ENCODE data around the gene LYPD5.
A peak's percentile ranks its signal among the peaks of the same experiment; 100 is the strongest.

The LYPD5 gene

DNA sequence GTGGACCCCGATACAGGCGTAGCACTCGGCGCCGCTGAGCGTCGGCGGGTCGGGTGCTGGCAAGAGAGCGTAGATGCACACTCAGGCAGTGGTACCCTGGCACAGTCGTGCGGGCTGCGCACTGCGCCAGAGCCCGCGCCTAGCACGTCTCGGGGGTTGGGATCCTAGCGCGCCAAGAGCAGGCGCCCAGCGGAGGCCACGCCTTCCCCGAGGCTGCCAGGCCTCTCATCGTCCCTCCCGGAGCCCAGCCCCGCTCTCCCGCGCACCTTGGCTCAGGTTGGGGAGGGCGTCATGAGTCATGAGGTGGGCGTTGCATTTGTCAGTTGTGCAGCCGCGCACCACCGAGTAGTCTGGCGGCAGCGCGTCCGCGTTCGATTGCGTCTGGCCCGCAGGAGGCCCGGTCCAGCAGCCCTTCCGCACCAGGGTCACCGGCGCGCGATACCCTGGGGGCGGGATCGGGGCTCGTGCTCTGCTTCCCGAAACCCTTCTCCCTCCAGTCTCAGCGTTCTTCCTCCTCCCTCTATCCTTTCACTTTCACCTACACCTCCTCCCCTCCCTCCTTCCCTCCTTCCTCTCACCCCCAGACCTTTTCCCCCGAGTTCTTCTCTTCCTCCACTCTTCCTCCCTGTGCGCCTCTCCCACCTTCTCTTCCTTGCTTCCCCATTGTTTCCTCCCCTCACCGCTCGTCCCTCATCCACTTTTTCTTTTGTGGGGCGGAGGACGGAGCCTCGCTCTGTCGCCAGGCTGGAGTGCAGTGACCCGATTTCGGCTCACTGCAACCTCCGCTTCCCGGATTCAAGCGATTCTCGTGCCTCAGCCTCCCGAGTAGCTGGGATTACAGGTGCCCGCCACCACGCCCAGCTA, 3.5 kb downstream of the LYPD5 start:
- TF ChIP-seq, protein P1, sequence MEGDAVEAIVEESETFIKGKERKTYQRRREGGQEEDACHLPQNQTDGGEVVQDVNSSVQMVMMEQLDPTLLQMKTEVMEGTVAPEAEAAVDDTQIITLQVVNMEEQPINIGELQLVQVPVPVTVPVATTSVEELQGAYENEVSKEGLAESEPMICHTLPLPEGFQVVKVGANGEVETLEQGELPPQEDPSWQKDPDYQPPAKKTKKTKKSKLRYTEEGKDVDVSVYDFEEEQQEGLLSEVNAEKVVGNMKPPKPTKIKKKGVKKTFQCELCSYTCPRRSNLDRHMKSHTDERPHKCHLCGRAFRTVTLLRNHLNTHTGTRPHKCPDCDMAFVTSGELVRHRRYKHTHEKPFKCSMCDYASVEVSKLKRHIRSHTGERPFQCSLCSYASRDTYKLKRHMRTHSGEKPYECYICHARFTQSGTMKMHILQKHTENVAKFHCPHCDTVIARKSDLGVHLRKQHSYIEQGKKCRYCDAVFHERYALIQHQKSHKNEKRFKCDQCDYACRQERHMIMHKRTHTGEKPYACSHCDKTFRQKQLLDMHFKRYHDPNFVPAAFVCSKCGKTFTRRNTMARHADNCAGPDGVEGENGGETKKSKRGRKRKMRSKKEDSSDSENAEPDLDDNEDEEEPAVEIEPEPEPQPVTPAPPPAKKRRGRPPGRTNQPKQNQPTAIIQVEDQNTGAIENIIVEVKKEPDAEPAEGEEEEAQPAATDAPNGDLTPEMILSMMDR (IDR thresholded peaks at IDR 0.05), result no peak
- Histone ChIP-seq H3K4me3 (peak overlapping the region; percentile 38 to 46), H3K27me3 (peaks cover 0 to 58% of the 10 kb centered on the region in 2 donors), H3K4me1 (peaks cover 0 to 13% (median 6%) of the 10 kb centered on the region in 4 donors), H3K9me3 (no peaks in the 10 kb centered on the region), H3K27ac (no peak overlapping the region), H3K36me3 (no peaks in the 10 kb centered on the region)
- no peak for DNase-seq
- intact Hi-C loops (cut with DNase I; ENCODE audit: low total_unique reads), result no loop called here

DNA sequence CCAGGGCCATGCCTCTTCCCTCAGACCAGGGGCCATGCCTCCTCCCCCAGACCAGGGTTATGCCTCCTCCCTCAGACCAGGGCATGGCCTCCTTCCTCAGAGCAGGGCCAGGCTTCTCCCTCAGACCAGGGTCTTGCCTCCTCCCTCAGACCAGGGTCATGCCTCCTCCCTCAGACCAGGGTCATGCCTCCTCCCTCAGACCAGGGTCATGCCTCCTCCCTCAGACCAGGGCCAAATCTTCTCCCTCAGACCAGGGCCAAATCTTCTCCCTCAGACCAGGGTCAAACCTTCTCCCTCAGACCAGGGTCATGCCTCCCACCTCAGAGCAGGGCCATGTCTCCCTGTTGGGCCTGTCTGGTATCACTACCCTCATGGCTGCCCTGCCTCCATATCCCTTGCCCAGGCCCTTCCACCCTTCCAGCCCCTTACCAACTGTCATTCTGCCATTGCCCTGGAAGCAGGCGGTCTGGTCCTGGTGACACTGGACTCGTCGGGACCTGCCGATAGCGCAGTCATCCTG, 4.2 kb downstream of the LYPD5 start:
- TF ChIP-seq, protein P1 (IDR thresholded peaks at IDR 0.05), result no peak
- Histone ChIP-seq H3K36me3 (no peaks in the 10 kb centered on the region), H3K27me3 (peaks cover 0 to 54% of the 10 kb centered on the region in 2 donors), H3K9me3 (no peaks in the 10 kb centered on the region), H3K27ac (no peak overlapping the region), H3K4me3 (peak overlapping the region; percentile 38 to 46), H3K4me1 (peaks cover 0 to 13% (median 6%) of the 10 kb centered on the region in 4 donors)
- no peak for DNase-seq
- intact Hi-C loops (cut with DNase I; ENCODE audit: low total_unique reads), result no loop called here

DNA sequence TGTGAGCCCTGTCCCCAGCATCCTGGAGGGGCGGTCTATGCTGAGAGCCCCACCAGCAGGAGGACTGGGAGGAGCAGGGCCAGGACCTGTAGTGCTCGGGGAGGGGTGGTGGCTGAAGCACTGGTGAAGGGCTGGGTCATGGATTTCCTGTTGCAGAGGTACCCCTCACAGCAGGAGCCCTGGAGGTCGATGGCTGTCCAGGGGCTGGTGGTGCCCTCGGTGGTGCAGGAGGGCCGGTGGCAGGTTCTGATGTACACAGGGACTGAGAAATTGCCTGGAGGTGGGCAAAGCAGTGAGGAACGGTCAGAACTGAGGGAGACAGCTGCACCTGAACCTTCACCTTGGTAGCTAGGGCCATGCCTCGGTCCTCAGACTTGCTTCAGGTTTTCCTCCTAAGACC, 4.7 kb downstream of the LYPD5 start:
- TF ChIP-seq, protein P1 (IDR thresholded peaks at IDR 0.05), result no peak
- H3K27me3 ChIP-seq, result peaks cover 0 to 55% of the 10 kb centered on the region in 2 donors
- peak in 1 of 2 donors; percentile 46 for DNase-seq
- intact Hi-C loops (cut with DNase I; ENCODE audit: low total_unique reads), result no loop called here
- peaks cover 0 to 13% (median 6%) of the 10 kb centered on the region in 4 donors for H3K4me1 ChIP-seq
- H3K4me3 ChIP-seq, result no peak overlapping the region
- H3K9me3 ChIP-seq, result no peaks in the 10 kb centered on the region
- H3K36me3 ChIP-seq, result no peaks in the 10 kb centered on the region
- H3K27ac ChIP-seq, result no peak overlapping the region

DNA sequence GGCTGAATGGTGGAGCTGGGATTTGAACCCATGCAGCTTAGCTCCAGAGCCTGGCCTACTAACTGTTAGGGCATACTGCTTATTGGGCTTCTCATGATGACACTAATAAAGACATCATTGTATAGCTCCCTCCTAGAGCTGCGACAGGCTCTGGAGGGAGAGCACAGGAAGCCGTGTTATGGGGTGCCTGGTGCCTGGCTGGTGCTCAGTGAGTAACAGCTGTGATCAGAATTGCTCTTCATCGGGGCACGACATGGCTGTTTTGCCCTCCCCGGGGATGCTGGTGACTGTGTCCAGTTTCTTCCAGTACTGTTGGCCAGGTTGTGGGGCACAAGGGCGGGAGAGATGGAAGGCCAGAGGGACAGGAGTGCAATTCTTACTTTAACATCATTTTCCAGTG, 5.1 kb downstream of the LYPD5 start:
- H3K9me3 ChIP-seq, result no peaks in the 10 kb centered on the region
- H3K36me3 ChIP-seq, result no peaks in the 10 kb centered on the region
- intact Hi-C loops (cut with DNase I; ENCODE audit: low total_unique reads), result no loop called here
- no peak overlapping the region for H3K27ac ChIP-seq
- H3K27me3 ChIP-seq, result peaks cover 0 to 51% of the 10 kb centered on the region in 2 donors
- TF ChIP-seq, protein P1 (IDR thresholded peaks at IDR 0.05), result no peak
- H3K4me1 ChIP-seq, result peaks cover 0 to 13% (median 6%) of the 10 kb centered on the region in 4 donors
- DNase-seq, result peak in 1 of 2 donors; percentile 32
- H3K4me3 ChIP-seq, result no peak overlapping the region

DNA sequence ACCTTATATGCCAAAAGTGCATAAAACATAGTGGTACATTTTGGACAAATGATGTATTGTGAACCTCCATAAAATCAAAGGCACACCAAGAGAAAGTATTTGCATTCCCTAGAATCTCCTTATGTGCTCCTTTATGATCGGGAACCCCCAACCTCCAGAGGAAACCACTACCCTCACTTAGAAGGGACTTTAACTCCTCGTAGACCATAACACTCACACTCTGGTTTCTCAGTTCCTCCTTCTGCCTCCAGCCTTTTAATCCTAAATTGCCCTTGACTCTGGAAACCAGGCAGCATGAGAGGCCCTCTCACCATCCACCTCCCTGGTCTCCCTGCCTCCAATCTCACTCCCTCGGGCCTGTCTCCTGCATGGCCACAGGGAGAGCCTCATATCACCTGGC, 11.7 kb downstream of the LYPD5 start:
- no peak overlapping the region for H3K4me3 ChIP-seq
- TF ChIP-seq, protein P1 (IDR thresholded peaks at IDR 0.05), result no peak
- no peaks in the 10 kb centered on the region for H3K36me3 ChIP-seq
- intact Hi-C loops (cut with DNase I; ENCODE audit: low total_unique reads), result no loop called here
- peaks cover 0 to 8% of the 10 kb centered on the region in 2 donors for H3K27me3 ChIP-seq
- H3K4me1 ChIP-seq, result no peaks in the 10 kb centered on the region
- no peak for DNase-seq
- no peak overlapping the region for H3K27ac ChIP-seq
- H3K9me3 ChIP-seq, result no peaks in the 10 kb centered on the region

Measured in tibial artery (tissue), 4 donors.